Stimulated activated CD4-positive, alpha-beta T cell treated with anti-CD3 and anti-CD28 coated beads, Interleukin-2, amount 100 ng/mL, for 48 hours (primary cell): Measurements from ENCODE around the gene SMURF1.

ENCODE experiments used
- DNase-seq, 2 donors: peaks; one replicate each; pipeline ENCODE4 v3.0.0-alpha.2; 2020

The SMURF1 gene

GRCh38 chr7:99027241-99027640, 116.7 kb downstream of the SMURF1 start:
- no peak for DNase-seq

GRCh38 chr7:99024066-99024465, 119.8 kb downstream of the SMURF1 start:
- no peak for DNase-seq

DNA sequence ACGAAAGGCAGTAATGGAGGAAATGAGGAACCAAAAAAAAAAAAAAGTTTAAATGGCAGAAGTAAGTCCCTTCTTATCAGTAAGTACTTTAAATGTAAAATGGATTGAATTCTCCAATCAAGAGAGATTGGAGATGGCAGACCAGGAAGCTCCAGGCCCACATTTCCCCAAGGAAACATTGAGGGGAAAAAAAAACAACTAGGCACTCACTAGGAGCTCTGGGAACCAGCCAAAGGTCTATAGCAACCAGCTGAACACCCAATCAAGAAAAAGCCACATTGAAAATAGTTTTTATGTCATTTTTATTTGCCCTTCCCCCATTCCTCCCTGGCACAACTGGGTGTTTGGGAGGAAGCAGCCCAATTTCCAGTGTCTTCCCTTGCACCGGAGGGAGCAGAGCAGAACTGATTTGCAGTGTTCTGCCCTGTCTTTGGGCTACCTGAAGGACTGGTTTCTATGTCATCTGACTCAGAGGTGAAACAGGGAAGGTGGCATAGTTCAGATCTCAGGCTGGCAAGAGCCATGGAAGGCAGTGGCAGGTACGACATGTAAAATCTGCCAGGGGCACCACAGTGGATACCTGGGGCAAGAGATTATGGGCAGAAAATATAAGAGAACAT, 121.9 kb downstream of the SMURF1 start:
- DNase-seq: no peak

DNA sequence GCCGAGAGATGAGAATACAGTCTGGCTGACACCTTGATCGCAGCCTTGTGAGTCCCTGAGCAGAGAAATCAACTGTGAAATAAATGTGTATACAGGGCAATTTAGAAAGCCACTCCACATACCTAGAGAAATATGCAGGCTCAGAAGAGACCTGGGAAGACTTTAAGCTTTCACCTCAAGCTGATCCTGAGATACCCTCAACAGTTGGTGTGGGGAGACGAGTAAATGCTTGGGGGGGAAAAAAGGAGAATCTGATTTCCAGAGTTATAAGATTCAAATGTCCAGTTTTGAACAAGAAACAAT, 123.5 kb downstream of the SMURF1 start:
- DNase-seq: no peak

- no peak for DNase-seq
These were observed 124.1 kb downstream of the SMURF1 start for GRCh38 chr7:99019523-99020412.

DNA sequence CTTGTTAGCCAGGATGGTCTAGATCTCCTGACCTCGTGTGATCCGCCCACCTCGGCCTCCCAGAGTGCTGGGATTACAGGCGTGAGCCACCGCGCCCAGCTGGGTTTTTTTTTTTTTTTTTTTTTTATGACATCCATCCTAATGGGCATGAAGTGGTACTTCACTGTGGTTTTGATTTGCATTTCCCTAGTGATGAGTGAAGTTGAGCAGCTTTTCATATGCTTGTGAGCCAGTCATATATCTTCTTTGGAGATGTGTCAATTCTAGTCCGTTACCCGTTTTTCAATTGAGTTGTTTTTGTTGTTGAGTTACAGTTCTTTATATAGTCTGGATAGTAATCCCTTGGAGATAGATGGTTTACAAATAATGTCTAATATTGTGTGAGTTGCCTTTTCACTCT, 127.7 kb downstream of the SMURF1 start:
- no peak for DNase-seq

DNA sequence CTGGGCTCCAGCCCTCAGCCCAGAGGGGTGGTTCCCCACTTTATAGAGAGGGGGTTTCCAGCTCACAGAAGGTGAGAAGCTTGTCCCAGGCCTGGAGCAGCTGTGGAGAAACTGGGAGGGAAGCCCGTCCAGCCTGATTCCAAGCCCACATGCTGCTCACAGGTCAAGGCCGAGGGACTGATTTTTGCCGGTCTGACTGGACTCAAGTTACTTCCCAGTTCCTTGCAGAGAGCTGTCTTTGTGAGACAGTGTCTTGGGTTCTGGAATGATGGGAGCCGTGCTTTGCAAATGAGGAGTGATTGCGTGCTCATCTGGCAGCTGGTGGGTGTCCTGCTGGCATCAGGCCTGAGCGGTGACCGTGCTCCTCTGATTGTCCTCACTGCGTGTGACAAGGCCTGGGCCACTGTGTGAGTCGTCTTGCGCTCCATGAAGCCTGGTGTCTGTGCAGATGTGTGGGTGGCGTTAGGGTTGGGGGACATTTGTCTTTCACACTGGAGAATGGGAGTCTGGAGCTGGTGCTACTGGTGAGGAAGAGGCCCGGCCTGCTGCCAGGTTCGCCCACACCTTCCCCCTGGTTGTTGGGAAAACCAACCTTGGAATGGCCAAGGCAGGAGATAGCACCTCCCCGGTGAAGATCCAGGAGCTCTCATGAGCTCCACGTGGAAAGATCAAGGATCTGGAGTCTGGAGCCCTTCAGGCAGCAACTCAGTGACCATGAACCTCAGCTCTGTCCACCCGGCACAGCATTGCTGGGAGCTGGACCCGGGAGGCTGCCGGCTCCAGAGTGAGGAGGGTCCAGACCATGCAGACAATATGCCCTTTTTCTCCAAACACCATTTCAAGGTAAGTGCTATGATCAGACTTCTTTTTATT, 129.6 kb downstream of the SMURF1 start:
- DNase-seq: no peak

- DNase-seq: no peak
These were observed 130.4 kb downstream of the SMURF1 start for GRCh38 chr7:99013266-99014112.

GRCh38 chr7:99012722-99013121, 131.2 kb downstream of the SMURF1 start:
- DNase-seq: no peak

DNA sequence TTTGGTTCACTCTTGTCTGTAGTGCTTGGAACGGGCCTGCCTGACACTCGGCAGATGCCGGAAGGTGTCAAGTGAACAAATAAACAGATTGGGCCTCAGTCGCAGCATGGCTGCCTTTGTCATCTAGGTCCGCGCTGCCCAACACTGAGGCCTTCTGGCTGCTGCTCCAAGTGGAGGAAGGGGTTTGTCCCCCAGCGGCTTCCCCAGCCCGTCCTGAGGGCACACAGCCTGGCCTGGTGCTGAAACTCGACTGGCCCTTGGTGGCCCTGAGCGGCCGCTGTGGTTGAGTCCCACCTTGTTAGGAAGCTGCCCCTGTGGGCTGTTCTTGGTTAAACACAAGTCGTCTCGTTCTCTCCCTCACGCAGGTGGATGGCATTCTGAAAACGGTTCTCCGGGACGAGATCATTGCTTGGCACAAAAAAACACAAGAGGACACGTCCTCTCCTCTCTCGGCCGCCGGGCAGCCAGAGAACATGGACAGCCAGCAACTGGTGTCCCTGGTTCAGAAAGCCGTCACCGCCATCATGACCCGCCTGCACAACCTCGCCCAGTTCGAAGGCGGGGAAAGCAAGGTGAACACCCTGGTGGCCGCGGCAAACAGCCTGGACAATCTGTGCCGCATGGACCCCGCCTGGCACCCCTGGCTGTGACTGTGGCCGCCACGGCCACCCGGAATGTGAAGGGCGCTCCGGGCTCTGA, 132.1 kb downstream of the SMURF1 start:
- DNase-seq: no peak

- DNase-seq: no peak
These were observed 132.6 kb downstream of the SMURF1 start for GRCh38 chr7:99011341-99011705.

- DNase-seq: no peak
These were observed 133.6 kb downstream of the SMURF1 start for GRCh38 chr7:99010281-99010680.

DNA sequence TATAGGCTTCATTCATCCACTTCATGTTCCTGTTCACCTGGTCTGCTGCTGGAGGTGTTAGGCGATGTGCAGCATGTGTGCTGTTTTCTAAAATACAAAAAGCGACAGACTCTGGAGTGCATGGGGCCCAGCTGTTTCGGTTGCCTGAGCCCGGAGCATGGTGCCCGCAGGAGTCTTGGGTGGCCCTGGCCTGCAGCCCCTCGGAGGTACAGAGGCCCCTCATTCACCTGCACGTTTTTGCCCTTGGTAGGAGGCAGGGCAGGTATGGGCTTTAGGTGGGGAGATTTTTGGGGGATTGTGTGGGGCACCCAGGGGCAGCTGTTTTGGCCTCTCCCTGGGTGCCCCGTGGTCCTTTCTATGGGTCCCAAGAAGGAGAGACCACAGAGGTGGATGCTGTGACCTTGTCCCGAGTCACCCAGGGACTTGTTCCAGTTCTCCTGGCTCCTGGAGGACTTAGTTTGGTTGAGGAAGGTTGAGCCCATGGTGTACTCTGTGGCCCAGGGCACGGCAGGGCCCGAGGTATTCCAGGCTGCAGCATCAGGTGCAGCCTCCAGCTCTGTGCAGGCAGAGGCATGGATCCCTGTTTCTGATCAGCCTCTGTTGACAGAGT, 134.9 kb downstream of the SMURF1 start:
- DNase-seq: no peak

- DNase-seq: no peak
These were observed 135.7 kb downstream of the SMURF1 start for GRCh38 chr7:99008181-99008631.

DNA sequence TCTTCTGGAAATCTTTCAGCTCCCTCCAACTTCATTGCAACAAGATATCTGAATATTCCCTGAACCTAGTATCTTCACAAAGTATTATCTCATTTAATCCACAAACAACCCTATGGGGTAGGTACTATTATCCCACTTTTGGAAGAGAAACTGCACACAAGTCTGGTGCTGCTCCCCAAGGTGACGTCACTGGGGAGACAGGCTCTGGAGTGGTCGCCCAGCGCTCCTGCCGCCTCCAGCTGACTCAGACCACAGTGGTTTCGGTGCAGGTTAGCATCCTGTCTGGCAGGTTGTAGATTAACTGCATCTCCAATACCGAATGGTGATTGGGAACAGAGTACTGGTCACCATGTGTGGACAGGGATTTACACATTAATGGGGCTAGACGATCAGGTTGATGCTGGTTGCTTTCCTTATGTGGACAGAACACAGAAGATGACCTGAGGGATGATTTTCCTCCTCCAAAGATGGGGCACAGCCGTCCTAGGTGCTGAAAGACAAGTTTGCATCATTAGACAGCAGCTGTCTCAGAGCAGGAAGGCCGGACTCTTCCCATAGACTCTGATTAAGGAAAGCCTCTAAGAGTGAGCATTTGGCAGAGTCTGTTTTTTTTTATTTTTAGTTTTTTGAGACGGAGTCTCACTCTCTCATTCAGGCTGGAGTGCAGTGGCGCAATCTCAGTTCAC, 137.0 kb downstream of the SMURF1 start:
- DNase-seq: no peak

DNA sequence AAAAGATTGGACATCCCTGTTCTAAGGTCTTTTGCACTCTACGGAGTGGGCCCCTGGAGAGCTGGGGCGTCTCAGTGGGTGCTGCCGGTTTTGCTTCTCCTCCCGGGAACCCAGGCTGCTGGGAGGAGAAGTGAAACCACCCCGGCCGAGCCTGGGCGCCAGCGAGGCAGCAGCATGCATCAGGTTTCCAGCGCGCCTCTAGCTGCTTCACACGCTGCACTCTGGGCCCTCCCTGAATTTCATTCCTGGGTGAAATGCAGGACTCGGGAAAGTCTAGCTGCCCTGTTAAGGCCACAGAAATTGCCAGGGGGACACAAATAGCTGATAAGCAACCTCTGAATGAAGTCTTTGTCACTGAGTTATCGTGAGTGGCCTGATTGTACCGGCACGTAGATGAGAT, 138.1 kb downstream of the SMURF1 start:
- no peak for DNase-seq

- DNase-seq: no peak
These were observed 139.0 kb downstream of the SMURF1 start for GRCh38 chr7:99004781-99005500.

DNA sequence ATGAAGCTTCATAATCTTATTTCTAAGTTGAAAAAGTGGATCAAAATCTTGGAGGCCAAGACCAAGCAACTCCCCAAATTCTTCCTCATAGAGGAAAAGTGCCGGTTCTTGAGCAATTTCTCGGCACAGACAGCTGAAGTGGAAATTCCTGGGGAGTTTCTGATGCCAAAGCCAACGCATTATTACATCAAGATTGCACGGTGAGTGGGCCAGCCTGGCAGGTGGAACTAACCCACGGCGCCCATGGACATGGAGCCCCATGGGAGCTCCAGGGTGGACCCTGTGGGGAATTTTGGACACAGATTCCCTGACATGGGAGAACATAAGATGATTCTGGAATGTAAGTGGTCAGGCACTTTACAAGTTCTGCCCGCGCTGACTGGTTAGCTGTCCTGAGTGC, 139.7 kb downstream of the SMURF1 start:
- no peak for DNase-seq

GRCh38 chr7:99003419-99003818, 140.5 kb downstream of the SMURF1 start:
- DNase-seq: no peak

DNA sequence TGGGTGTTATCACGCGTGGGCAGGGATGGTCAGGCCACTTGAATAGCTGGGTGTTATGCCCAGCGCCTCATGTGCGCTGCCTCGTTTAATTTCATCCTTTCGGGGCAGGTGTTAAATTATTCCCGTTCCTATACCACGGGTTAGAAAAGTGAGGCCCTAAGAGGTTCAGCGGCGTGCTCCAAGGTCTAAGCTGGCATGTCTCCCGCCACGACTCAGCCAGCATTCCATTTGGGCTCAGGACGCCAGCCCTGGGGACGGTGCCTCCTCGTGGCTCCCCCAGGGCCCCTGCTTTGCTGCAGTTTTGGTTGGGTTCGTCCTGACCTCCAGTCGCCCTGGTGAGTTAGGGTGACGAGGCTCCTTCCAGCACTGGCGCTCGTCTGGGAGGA, 141.1 kb downstream of the SMURF1 start:
- no peak for DNase-seq
